Measurements from ENCODE around the gene XNDC1N. TPM values are rescaled to one million over a fixed set of nuclear protein-coding genes. Genes with fewer than 3 reads are reported as not detected.

XNDC1N gene
- total RNA-seq (2021), result 19.3 and 23.4 TPM in 2 replicates
- Bru-seq, nascent RNA, result percentile 65 among the genes with signal in this experiment
- BruChase-seq, experiment 1, labeled RNA remaining after a 2-hour chase, result percentile 80 among the genes with signal in this experiment
- percentile 65 among the genes with signal in this experiment for BruChase-seq, experiment 2, labeled RNA remaining after a 6-hour chase
- long read RNA-seq, partial matches to known transcripts, result 0 of 8 reads
- long read RNA-seq, other reads (novel, unspliced or antisense), result 8 of 8 reads

GRCh38 chr11:71927820-71928736 lies at the start of gene XNDC1N:
TSS of gene XNDC1N (minus strand) at chr11:71928594. CDS start at chr11:71923353, 5,241 bp downstream.
- Histone ChIP-seq H3K27me3 (ENCODE audit: insufficient read depth, low read depth) (no peaks in the 10 kb centered on the region), H4K20me1 (ENCODE audit: insufficient read depth) (0 out of 2 replicates have a peak, but pooled peaks cover 8% of the 10 kb centered on the region), H3K9me3 (ENCODE audit: insufficient read depth, low read depth) (no peaks in the 10 kb centered on the region), H3K36me3 (ENCODE audit: low read depth) (no peaks in the 10 kb centered on the region), H3F3A (ENCODE audit: insufficient read depth, low read depth) (no peaks in the 10 kb centered on the region), H2AFZ (peak within 1 kb of the TSS; percentile 97), H3K9me2 (ENCODE audit: insufficient read depth) (no peaks in the 10 kb centered on the region), H3K4me1 (replicated peaks; ENCODE audit: insufficient read depth) (peaks cover 18% of the 10 kb centered on the region), H3K4me2 (peak within 1 kb of the TSS; percentile 99), H3K79me2 (ENCODE audit: low read depth) (peaks cover 53% of the 10 kb centered on the region), H3K4me3 (peak within 1 kb of the TSS; percentile 89), H3K27ac (peak within 1 kb of the TSS; percentile 79)
- intact Hi-C loops (cut with micrococcal nuclease; ENCODE audit: unreplicated experiment), result loop anchor here (1.0 to 5.0 kb wide), 3 partner anchors 17 to 154 kb away; partner anchors contain the start of genes LRRC51 and NUMA1
- BruUV-seq (replicated peaks), result TSS peak; percentile 53
- TF ChIP-seq EZH2 (IDR thresholded peaks at IDR 0.05; ENCODE audit: low read depth) (no peak), CTCF (conservative IDR thresholded peaks at IDR 0.05) (no peak)
- POLR2A ChIA-PET (ENCODE audit: unreplicated experiment), result interaction anchor here (0.6 to 0.9 kb wide), 5 partner anchors 21 to 156 kb away, joined by 3 to 19 read pairs (median 5); no protein-coding TSS in a partner anchor
- CTCF ChIA-PET, result interaction anchor here (0.6 to 0.9 kb wide), 2 partner anchors 486 to 505 kb away, joined by 3 to 5 read pairs; no protein-coding TSS in a partner anchor
- peak in 1 of 2 experiments; percentile 84 for DNase-seq

GRCh38 chr11:71977743-71978418 lies 49.5 kb upstream of the XNDC1N start:
- ChIA-PET CTCF (interaction anchor here (0.6 to 3.3 kb wide), 5 partner anchors 10 to 453 kb away, joined by 3 to 11 read pairs (median 4); no protein-coding TSS in a partner anchor), POLR2A (ENCODE audit: unreplicated experiment) (interaction anchor here (0.7 kb wide), 1 partner anchor 30 kb away, joined by 3 read pairs; no protein-coding TSS in a partner anchor)
- Histone ChIP-seq H3K9me2 (ENCODE audit: insufficient read depth) (no peaks in the 10 kb centered on the region), H3K27ac (no peak overlapping the region), H3K36me3 (ENCODE audit: low read depth) (peaks cover 7% of the 10 kb centered on the region; the same call in 1 of the 2 replicates), H2AFZ (no peak overlapping the region), H3F3A (ENCODE audit: insufficient read depth, low read depth) (no peaks in the 10 kb centered on the region), H4K20me1 (ENCODE audit: insufficient read depth) (peaks cover 18% of the 10 kb centered on the region), H3K79me2 (ENCODE audit: low read depth) (no peaks in the 10 kb centered on the region), H3K4me1 (replicated peaks; ENCODE audit: insufficient read depth) (no peaks in the 10 kb centered on the region), H3K9me3 (ENCODE audit: insufficient read depth, low read depth) (no peaks in the 10 kb centered on the region), H3K4me3 (no peak overlapping the region), H3K4me2 (no peak overlapping the region), H3K27me3 (ENCODE audit: insufficient read depth, low read depth) (no peaks in the 10 kb centered on the region)
- intact Hi-C loops (cut with micrococcal nuclease; ENCODE audit: unreplicated experiment), result loop anchor here (1.0 to 2.0 kb wide), 3 partner anchors 436 to 456 kb away; partner anchors contain the start of gene CLPB
- peak; percentile 35 to 40 for DNase-seq
- TF ChIP-seq EZH2 (IDR thresholded peaks at IDR 0.05; ENCODE audit: low read depth), result no peak
- TF ChIP-seq CTCF (conservative IDR thresholded peaks at IDR 0.05), result peak; percentile 85
- no TSS peak for BruUV-seq (replicated peaks)
